Adrenal gland (tissue), 12 donors: ENCODE results near the gene ANKRD6. TPM values are rescaled to one million over a fixed set of nuclear protein-coding genes. Genes with fewer than 3 reads are reported as not detected.
"Not testable (repeated sequence)": the region's sequence is repeated elsewhere in the genome, so short reads cannot be mapped to it uniquely, and the experiment has no call there.

Source experiments
- DNase-seq, 7 donors: peaks; one replicate each; pipeline ENCODE4 v3.0.0-alpha.2; 2019 to 2020
- H3K27ac ChIP-seq, 5 donors: fragments of 200-600 bp; sonication (generic) in 4 of 5; 1 replicate in 3 of 5; 2 replicates in 2 of 5; pipeline versions ENCODE4 v1.5.1 to v1.8.0; 2016 to 2020; ENCODE audit warnings: mild to moderate bottlenecking in 1 of 5
- H3K27me3 ChIP-seq: fragments of 200-600 bp; 2 replicates; pipeline ENCODE4 v1.8.0; 2021
- H3K36me3 ChIP-seq, 2 donors: fragments of 200-600 bp; replicated peaks in 1 of 2; 1 replicate in 1 of 2; 2 replicates in 1 of 2; pipeline versions ENCODE4 v1.5.1 to v1.8.0; 2018 to 2022
- H3K4me1 ChIP-seq, 2 donors: fragments of 200-600 bp; replicated peaks in 1 of 2; 1 replicate in 1 of 2; 2 replicates in 1 of 2; pipeline versions ENCODE4 v1.5.1 to v1.8.0; 2018 to 2021
- H3K4me3 ChIP-seq, 4 donors: fragments of 200-600 bp; sonication (generic) in 3 of 4; one replicate each; pipeline ENCODE4 v1.5.1; 2016 to 2018
- H3K9me3 ChIP-seq, 3 donors: fragments of 200-600 bp; sonication (generic) in 1 of 3; replicated peaks in 1 of 3; 1 replicate in 2 of 3; 2 replicates in 1 of 3; pipeline versions ENCODE4 v1.5.1 to v1.8.0; 2016 to 2021
- CTCF ChIP-seq, 6 experiments: fragments of 450-650 bp in 4 of 6; fragments of 200-600 bp in 2 of 6; sonication (generic) in 1 of 6; IDR thresholded peaks; 1 replicate in 5 of 6; 2 replicates in 1 of 6; pipeline versions ENCODE4 v1.5.1 to v1.8.0; 2016 to 2021; ENCODE audit warnings: antibody characterized with exemption in 6 of 6, mild to moderate bottlenecking in 2 of 6, moderate library complexity in 1 of 6
- POLR2A ChIP-seq, 2 donors: fragments of 450-650 bp; IDR thresholded peaks; one replicate each; pipeline ENCODE4 v1.6.1; 2017; ENCODE audit warnings: antibody characterized with exemption in 2 of 2, mild to moderate bottlenecking in 2 of 2, moderate library complexity in 1 of 2
- WGBS, 4 donors: extraction: QIAGEN DNeasy Blood & Tissue Kit in 2 of 4; methylation state at CpG; one replicate each; pipeline versions ENCODE4 v1.1.5 to v1.1.7; 2013 to 2017; 5-methylcytosine and 5-hydroxymethylcytosine counted together
- intact Hi-C, 2 donors: fragments of 100-400 bp; cut with DNase I; formaldehyde crosslinking; loops; one replicate each; pipeline versions ENCODE4 v1.14.1 to v1.15.0; 2022 to 2023
- polyA plus RNA-seq, 3 donors: library from polyadenylated mRNA; stranded (reverse); fragments of 200-250 nt in 2 of 3; fragments of 350-450 nt in 1 of 3; fragmentation: Illumina TruSeq in 1 of 3; extraction: RNeasy Lipid Tissue Mini Kit (QIAGEN cat#74804) in 1 of 3; gene quantifications; one replicate each; pipeline ENCODE4 v1.2.3, GENCODE V29; 2013 to 2014
- total RNA-seq, 9 donors: library from RNA; depleted of rRNA in 4 of 9; stranded (reverse); fragments of >200 nt in 4 of 9; fragments of 120-200 nt in 1 of 9; fragmentation: NEBNext Ultra II Directional in 1 of 9; extraction: Animal tissue kit (Norgen Biotek cat#: 25700) in 1 of 9; gene quantifications; one replicate each; pipeline versions ENCODE4 v1.1.0 to v1.2.4, GENCODE V29; 2013 to 2023
- donor health status: healthy with polysubstance abuse.
- donor health status: Bipolar disorder and iron deficiency.
- donor health status: DM: yes; HTN: yes; CAD: no.
- donor health status: DM: no; HTN: no; CAD: no.
- donor health status: DM: no; HTN: no; CAD: no.
- donor health status: DM: yes; HTN: yes; CAD: no.

The ANKRD6 gene
- total and polyA plus RNA-seq, 12 donors = 2.8 to 16.6 (median 7.7) TPM

DNA sequence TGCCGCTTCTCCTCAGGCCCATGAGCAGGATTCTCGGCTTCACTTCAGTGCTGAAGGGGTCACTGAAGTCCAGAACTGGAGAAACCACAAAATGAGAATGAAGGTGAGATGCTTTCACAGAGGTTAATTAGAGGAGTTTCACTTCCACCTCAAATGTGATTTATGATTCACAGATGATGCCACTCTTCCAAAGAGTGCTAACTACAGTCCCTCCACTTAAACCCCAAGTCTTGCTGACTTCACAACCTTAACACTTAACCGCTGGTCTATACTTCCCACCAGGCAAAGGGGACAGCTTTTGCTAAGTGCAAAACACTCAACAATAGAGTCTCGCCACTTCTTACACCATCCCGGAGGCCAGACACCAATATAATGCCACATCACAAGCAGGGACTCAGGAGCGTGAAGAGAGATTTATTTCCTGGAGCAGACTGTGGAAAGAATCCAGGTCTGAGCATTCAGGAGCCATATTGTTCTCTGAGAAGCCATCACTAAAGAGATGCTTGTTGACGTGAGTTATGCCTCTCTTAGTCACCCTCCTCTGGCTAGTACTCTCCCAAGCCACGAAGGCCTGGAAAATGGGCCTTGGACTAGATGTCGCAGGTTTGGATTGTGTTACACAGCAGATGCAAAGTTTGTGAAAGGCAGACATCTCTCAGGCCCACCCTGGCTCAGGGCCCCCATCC lies 45.3 kb upstream of the ANKRD6 start:
- Histone ChIP-seq H3K4me1 (no peaks in the 10 kb centered on the region), H3K36me3 (no peaks in the 10 kb centered on the region), H3K4me3 (no peak overlapping the region), H3K27me3 (no peaks in the 10 kb centered on the region), H3K9me3 (no peaks in the 10 kb centered on the region), H3K27ac (no peak overlapping the region)
- TF ChIP-seq CTCF (IDR thresholded peaks at IDR 0.05) = no peak
- TF ChIP-seq POLR2A (IDR thresholded peaks at IDR 0.05) = no peak
- intact Hi-C loops = no loop called here
- 79 to 91% (median 86%) methylated on average over 9 of the region's 9 CpGs for WGBS, 4 donors
- DNase-seq = no peak

DNA sequence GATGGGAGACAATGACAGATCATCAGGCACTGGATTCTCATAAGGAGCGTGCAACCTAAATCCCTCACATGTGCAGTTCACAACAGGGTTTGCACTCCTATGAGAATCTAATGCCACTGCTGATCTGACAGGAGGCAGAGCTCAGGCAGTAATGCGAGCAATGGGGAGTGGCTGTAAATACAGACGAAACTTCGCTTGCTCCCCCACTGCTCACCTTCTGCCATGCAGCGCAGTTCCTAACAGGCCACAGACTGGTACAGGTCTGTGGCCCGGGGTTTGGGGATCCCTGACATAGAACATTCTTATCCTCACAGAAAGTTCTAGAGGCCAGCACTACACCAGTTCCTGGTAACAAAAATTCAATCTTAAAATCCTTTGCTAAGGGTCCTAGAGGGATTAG lies 44.1 kb upstream of the ANKRD6 start:
- no peak overlapping the region for H3K27ac ChIP-seq
- no peaks in the 10 kb centered on the region for H3K9me3 ChIP-seq
- no peaks in the 10 kb centered on the region for H3K36me3 ChIP-seq
- intact Hi-C loops = no loop called here
- H3K4me3 ChIP-seq = no peak overlapping the region
- H3K27me3 ChIP-seq = no peaks in the 10 kb centered on the region
- 88 to 96% (median 95%) methylated on average over 5 to 6 of the region's 6 CpGs for WGBS, 4 donors
- no peak for TF ChIP-seq POLR2A (IDR thresholded peaks at IDR 0.05)
- no peak for TF ChIP-seq CTCF (IDR thresholded peaks at IDR 0.05)
- no peak for DNase-seq
- H3K4me1 ChIP-seq = no peaks in the 10 kb centered on the region

GRCh38 chr6:89392823-89393222 lies 40.1 kb upstream of the ANKRD6 start:
- no peak for TF ChIP-seq CTCF (IDR thresholded peaks at IDR 0.05)
- no peak for TF ChIP-seq POLR2A (IDR thresholded peaks at IDR 0.05)
- Histone ChIP-seq H3K9me3 (no peaks in the 10 kb centered on the region), H3K27me3 (no peaks in the 10 kb centered on the region), H3K4me3 (no peak overlapping the region), H3K4me1 (no peaks in the 10 kb centered on the region), H3K27ac (no peak overlapping the region), H3K36me3 (no peaks in the 10 kb centered on the region)
- intact Hi-C loops = no loop called here
- DNase-seq = no peak

- no peaks in the 10 kb centered on the region for H3K27me3 ChIP-seq
- no peak overlapping the region for H3K27ac ChIP-seq
- H3K36me3 ChIP-seq = no peaks in the 10 kb centered on the region
- TF ChIP-seq CTCF (IDR thresholded peaks at IDR 0.05) (no peak), POLR2A (IDR thresholded peaks at IDR 0.05) (no peak)
- intact Hi-C loops = no loop called here
- H3K4me1 ChIP-seq = no peaks in the 10 kb centered on the region
- 88 to 95% (median 92%) methylated on average over 1 of the region's 1 CpG for WGBS, 4 donors
- H3K4me3 ChIP-seq = no peak overlapping the region
- no peaks in the 10 kb centered on the region for H3K9me3 ChIP-seq
- no peak for DNase-seq
Observed at GRCh38 chr6:89393659-89394058, 39.3 kb upstream of the ANKRD6 start.

DNA sequence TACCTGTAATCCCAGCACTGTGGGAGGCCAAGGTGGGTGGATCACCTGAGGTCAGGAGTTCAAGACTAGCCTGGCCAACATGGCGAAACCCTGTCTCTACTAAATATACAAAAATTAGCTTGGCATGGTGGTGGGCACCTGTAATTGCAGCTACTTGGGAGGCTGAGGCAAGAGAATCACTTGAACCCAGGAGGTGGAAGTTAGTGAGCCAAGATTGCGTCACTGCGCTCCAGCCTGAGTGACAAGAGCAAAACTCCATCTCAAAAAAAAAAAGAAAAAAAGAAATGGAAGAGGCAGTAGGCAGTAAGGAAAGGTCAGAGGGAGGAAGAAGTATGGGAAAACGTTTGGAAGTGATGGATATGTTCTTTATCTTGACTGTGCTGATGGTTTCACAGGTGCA lies 35.1 kb upstream of the ANKRD6 start:
- H3K27me3 ChIP-seq, intact Hi-C loops, H3K36me3 ChIP-seq, DNase-seq, H3K4me1 ChIP-seq, H3K27ac ChIP-seq, H3K4me3 ChIP-seq, H3K9me3 ChIP-seq: not testable (repeated sequence)
- 76 to 89% (median 85%) methylated on average over 4 of the region's 4 CpGs for WGBS, 4 donors
